ENCODE results near the gene RAMP2. TPM values are rescaled to one million over a fixed set of nuclear protein-coding genes. Genes with fewer than 3 reads are reported as not detected.

Gene RAMP2
- total RNA-seq, 1 experiment from 2014 or later = 11.7 TPM

GRCh38 chr17:42751628-42752027, 9.4 kb upstream of the RAMP2 start:
- Histone ChIP-seq H3K4me1 (ENCODE audit: insufficient read depth, low read length) (peaks cover 2% of the 10 kb centered on the region; the same call in 1 of the 2 replicates), H4K20me1 (ENCODE audit: control insufficient read depth, insufficient read depth, insufficient read length) (no peaks in the 10 kb centered on the region), H3K23ac (ENCODE audit: insufficient read length, low read depth, low read length) (no peak overlapping the region), H2AK5ac (ENCODE audit: insufficient read length, low read length) (no peak overlapping the region), H3K79me1 (ENCODE audit: insufficient read depth, low read depth, low read length, poor library complexity, severe bottlenecking) (no peaks in the 10 kb centered on the region), H3K4ac (ENCODE audit: low read depth, low read length) (no peak overlapping the region), H2BK12ac (ENCODE audit: insufficient read length, low read depth, low read length) (no peak overlapping the region), H3K27me3 (ENCODE audit: insufficient read depth, low read length) (no peaks in the 10 kb centered on the region), H3K9me3 (ENCODE audit: control insufficient read depth, low read depth, low read length) (no peaks in the 10 kb centered on the region), H3T11ph (ENCODE audit: low read length) (no peak overlapping the region), H3K23me2 (ENCODE audit: insufficient read length, low read depth, low read length, poor library complexity, severe bottlenecking) (no peaks in the 10 kb centered on the region), H2BK15ac (ENCODE audit: low read depth, low read length) (no peak overlapping the region), H2BK120ac (ENCODE audit: low read depth, low read length, poor library complexity, severe bottlenecking) (no peak overlapping the region), H3K56ac (ENCODE audit: insufficient read length, low read depth, low read length) (no peak overlapping the region), H3K27ac (ENCODE audit: insufficient read length, low read depth, low read length) (no peak overlapping the region), H2BK20ac (ENCODE audit: low read depth, low read length, poor library complexity, severe bottlenecking) (no peak overlapping the region), H4K8ac (replicated peaks; ENCODE audit: insufficient read length, low read depth, low read length) (no peak overlapping the region), H3K18ac (ENCODE audit: insufficient read length, low read depth, low read length) (no peak overlapping the region), H3K4me2 (ENCODE audit: insufficient read depth, insufficient read length, low read length) (no peak overlapping the region), H2BK5ac (ENCODE audit: insufficient read length, low read length) (no peak overlapping the region), H4K5ac (ENCODE audit: insufficient read length, low read depth, low read length) (no peak overlapping the region), H4K91ac (ENCODE audit: insufficient read length, low read depth, low read length) (no peak overlapping the region), H3K9ac (ENCODE audit: extremely low read depth, insufficient read length, low read length) (no peak overlapping the region), H3K14ac (ENCODE audit: insufficient read depth, low read length) (no peak overlapping the region), H2AFZ (ENCODE audit: low read length) (no peak overlapping the region), H3K79me2 (ENCODE audit: insufficient read depth, low read length) (no peaks in the 10 kb centered on the region)
- DNase-seq = no peak
- no peak overlapping the region for H3K4me3 Mint-ChIP-seq
- H3K27ac Mint-ChIP-seq = no peak overlapping the region
- peaks cover 17% of the 10 kb centered on the region in 2 experiments for H3K4me1 Mint-ChIP-seq
- TF ChIP-seq CTCF (conservative IDR thresholded peaks at IDR 0.05) = no peak
- WGBS (ENCODE audit: extremely low coverage, insufficient read length, low lambda C conversion rate) = no CpG with 5 or more reads among the region's 7 CpGs
- no peaks in the 10 kb centered on the region for H3K36me3 Mint-ChIP-seq (ENCODE audit: insufficient read depth in 1 of 3, low read depth in 3 of 3)
- no peaks in the 10 kb centered on the region for H3K9me3 Mint-ChIP-seq
- H3K27me3 Mint-ChIP-seq (ENCODE audit: low read depth) = peaks cover 26% of the 10 kb centered on the region

Data from H9 (cell line).